SK-MEL-5 (cell line): ENCODE measurements around the gene NHERF2. TPM values are rescaled to one million over a fixed set of nuclear protein-coding genes. Genes with fewer than 3 reads are reported as not detected.

Experiments
- DNase-seq: peaks from one replicate; pipeline ENCODE4 v3.0.0-alpha.2; 2016; ENCODE audit warnings: low read depth, low spot score
- in situ Hi-C: cut with HindIII; loops from 2 replicates; pipeline ENCODE4 v1.10.0; 2016; ENCODE audit warnings: low sequenced_read_pairs, high pct_unique_total_duplicates, low pct_unique_long_range_greater_than_20kb
- total RNA-seq: library from RNA; depleted of rRNA; stranded (reverse); fragments of >200 nt; shearing (Covaris generic); gene quantifications from 2 replicates; pipeline ENCODE4 v1.2.3, GENCODE V29; 2014

NHERF2 gene
- total RNA-seq, 1 experiment from 2014 or later = 9.3 TPM

DNA sequence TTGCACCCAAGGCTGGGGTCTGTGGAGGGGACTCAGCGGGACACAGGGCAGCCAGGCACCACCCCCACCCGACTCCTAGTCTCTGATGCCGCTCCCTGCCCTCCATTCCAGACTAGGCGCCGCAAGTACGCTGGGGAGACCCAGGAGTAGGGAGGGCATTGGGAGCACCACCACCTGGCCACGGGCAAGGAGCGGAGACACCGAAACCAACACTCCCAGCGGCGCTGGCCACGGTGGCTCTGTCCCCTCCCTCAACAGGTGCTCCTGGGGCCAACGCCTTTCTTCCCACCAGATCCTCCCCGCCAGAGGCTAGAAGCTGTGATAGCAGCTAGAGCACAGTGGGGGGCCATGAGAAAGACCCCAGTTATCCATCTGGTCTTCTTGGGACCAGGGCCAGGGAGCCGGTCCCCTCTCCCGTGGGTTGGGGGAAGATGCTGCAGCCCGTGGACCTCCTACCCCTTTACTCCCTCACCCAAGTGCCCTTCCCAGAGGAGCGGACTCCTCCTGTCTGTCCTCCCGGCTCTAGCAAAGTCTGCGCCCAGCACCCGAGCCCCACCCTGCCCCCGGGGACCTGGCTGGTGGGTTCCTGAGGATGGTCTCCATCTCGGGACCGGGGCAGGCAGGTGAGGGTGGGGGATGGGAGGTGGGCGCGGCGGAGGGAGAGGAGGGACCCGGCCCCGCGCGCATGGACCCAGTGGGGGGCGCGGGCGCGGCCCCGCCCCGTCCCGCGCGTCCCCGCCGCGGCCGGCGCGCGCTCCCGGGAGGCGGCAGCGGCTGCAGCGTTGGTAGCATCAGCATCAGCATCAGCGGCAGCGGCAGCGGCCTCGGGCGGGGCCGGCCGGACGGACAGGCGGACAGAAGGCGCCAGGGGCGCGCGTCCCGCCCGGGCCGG, 37.2 kb upstream of the NHERF2 start, which contains the start of gene SYNGR3:
Gene SYNGR3, plus strand, starts transcription at position 762 of the 892 bp plus-strand sequence. CDS start 133 bp downstream, outside the sequence.
- in situ Hi-C loops = no loop called here
- no peak for DNase-seq

DNA sequence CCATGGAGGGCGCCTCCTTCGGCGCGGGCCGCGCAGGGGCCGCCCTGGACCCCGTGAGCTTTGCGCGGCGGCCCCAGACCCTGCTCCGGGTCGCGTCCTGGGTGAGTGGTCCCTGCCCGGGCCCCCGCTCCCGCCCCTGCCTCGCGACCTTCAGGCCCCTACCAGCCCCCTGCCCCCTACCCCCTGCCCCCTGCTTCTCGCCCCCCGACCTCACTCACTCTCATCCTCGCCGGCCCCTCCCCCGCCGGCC, 36.7 kb upstream of the NHERF2 start:
- in situ Hi-C loops = no loop called here
- DNase-seq = no peak

DNA sequence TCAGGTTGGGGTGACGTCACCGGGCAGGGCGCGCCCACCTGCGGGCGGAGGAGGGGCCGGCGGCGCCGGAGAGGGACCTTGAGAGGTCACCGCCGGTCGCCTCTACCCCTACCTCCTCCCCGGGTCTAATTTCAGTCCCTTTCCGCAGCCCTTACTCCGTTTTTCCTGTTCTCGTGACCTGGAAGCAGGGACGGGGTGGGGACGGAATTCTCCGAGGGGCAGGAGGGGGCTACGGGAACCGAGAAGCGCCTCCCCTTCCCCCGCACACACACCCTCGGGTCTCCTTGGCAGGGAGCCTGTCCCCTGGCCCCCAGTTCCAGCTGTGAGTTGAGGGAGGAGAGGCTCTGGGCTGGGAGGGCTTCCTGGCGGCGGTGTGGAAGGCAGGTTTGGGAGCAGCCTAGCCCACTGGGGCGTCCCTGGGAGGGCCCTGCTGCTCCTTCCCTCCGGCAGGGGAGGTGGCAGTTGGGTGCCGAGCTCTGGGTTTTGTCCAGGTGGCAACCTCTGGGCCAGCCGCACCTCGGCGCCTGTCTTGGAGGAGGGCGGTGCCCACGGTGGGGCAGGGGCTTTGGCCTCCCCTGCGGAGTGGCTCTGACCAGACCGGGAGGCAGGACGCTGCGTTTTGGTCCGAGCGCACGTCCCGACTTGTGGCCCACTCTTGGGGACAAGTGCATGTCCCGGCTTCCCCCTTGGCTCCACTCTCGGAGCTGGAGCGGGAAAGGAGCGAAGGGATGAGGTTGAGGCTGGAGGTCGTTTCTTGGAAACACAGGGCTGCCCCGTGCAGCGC, 36.2 kb upstream of the NHERF2 start:
- in situ Hi-C loops = no loop called here
- no peak for DNase-seq

DNA sequence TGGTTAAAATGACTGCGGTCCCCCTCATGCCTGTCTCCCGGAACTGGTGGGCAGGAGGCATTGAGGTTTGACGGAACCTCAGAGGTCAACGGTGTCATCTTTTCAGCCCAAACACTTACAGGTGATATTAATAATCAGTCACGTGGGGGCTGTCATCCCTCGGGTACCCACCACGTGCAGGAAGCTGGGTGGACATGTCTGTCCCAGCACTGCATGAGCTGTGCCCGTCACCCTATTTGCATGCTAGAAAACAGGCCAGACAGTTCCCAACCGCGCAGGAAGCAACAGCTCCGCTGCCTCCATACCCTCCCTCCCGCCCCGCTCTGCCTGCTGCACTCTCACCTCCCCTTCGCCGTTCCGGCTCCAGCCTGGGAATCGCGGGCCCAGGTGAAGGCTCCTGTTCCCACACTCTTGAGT, 35.6 kb upstream of the NHERF2 start:
- in situ Hi-C loops = no loop called here
- no peak for DNase-seq

DNA sequence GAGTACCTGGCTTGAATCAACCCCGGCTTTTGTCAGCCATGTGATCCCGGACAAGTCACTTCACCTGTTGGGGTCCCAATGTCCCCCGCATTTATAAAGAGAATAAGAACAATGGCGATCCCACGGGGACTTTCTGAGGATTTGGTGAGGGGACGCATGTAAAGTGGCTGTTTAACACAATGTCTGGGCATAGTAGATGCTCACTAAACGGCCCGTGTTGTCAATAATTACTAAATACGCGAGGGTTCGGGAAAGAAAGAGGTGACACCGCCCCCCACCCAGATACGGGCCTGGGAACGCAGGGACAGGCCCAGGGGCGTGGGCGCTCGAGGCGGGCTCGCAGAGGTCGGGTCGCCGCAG, 35.1 kb upstream of the NHERF2 start:
- no peak for DNase-seq
- in situ Hi-C loops = no loop called here

DNA sequence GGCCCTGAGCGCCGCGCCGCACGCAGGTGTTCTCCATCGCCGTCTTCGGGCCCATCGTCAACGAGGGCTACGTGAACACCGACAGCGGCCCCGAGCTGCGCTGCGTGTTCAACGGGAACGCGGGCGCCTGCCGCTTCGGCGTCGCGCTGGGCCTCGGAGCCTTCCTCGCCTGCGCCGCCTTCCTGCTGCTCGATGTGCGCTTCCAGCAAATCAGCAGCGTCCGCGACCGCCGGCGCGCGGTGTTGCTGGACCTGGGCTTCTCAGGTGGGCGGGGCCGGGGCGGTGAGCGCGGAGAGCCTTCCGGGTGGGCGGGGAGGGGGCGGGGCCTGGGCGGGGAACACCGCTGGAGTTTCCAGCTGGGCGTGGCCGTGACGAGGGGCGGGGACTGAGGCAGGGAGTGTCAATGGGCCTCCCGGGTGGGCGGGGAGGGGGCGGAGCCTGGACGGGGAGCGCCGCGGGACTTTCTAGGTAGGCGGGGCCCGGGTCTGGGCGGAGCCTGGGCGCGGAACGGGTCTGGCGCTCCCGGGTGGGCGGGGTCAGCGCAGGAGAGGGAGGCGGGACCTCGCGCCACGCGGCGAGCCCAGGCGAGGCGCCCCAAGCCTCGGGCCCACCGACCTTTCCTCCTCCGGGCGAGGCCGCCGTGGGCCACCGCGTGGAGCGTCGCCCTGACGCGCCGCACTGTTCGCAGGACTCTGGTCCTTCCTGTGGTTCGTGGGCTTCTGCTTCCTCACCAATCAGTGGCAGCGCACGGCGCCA, 34.6 kb upstream of the NHERF2 start:
- DNase-seq = peak; percentile 73
- in situ Hi-C loops = no loop called here

DNA sequence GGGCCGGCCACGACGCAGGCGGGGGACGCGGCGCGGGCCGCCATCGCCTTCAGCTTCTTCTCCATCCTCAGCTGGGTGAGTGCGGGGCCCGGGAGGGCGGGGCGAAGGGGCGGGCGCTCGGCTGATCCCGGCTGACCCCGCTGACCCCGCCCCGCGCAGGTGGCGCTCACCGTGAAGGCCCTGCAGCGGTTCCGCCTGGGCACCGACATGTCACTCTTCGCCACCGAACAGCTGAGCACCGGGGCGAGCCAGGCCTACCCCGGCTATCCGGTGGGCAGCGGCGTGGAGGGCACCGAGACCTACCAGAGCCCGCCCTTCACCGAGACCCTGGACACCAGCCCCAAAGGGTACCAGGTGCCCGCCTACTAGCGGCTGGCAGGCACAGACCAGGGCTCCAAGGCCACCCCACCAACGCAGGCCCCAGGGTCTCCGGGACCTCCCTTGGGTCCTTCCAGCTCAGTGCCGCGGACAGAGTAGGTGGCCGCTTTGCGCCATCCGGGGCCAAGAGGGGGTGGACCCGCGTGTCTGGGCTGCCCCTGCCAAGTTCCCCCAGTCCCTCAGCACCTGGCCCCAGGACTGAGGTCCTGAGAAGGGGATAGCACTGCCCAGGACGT, 33.9 kb upstream of the NHERF2 start:
- in situ Hi-C loops = no loop called here
- DNase-seq = no peak

DNA sequence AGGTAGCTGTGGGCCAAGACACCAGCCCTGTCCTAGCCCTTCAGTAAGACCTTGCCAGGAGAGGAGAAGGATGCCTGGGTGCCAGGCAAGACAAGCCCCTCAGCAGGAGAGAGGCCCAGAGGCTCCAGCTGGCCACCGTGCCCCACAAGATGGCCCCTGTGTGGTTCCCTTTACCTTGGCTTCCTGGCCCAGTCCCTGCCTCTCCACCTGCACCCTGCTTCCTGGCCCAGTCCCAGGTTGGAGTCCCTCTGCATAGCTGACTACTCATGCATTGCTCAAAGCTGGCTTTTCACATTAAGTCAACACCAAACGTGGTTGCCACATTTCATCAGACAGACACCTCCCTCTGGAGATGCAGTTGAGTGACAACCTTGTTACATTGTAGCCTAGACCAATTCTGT, 33.0 kb upstream of the NHERF2 start:
- in situ Hi-C loops = no loop called here
- DNase-seq = no peak

DNA sequence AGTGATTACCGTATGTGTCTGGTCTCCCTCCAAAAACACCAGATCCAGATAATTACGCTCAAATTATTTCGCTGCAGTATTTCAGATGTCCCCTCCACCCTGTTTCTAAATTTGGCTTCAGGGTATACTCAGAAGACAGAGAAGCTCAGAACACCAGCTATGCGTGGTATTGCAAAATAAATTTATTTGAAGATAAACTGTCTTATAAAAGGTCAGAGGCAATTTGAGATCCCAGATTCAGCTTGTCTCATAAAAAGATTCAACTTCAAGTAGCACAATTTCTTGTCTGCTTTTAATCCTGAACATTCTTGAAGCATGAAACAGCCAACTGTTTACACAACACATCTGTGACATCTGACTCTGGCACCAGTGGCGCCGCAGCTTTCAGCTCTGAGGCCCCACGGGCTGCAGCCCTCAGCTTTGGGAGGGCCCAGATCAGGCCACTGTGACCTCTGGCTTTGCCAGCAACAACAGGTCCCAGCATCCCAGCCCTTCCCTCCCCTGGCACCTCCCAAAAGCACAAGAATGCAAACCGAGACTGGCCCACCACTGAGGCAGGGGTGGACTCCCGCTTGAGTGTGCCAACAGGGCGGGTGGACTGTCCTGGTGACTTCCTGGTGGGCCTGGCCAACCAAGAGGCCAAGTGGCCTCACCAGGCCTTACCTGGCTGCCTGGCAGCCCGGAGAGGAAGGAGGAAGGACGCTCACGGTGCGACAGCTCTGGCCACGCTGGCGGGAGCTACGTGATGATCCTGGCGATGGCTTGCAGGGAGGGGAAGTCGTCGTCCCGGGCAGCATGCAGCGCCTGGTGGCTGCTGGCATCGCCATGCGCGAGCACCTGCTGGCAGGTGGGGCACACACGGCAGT, 29.0 kb upstream of the NHERF2 start:
- no peak for DNase-seq
- in situ Hi-C loops = no loop called here

DNA sequence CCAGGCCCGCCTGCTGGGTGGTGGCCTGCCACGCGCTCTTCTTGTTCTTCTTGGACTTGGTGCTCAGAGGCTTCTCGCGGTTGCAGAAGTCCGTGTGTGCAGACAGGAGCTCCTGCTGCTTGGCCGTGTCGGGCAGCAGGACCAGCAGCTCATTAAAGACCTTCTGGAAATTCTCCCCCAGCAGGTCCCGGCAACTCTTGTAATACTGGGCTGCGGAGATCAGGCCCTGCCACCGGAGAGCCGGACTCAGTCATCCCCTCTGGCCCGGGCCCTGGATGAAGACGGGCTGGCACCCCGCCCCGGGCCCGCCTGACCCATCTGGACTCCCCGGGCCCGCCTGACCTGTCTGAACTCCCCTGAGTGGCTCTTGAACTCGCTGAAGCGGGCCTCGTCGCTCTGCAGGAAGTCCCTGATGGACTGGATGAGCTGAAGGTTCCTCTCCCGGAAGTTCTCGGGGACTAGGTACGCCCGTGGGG, 28.3 kb upstream of the NHERF2 start:
- in situ Hi-C loops = no loop called here
- DNase-seq = no peak

DNA sequence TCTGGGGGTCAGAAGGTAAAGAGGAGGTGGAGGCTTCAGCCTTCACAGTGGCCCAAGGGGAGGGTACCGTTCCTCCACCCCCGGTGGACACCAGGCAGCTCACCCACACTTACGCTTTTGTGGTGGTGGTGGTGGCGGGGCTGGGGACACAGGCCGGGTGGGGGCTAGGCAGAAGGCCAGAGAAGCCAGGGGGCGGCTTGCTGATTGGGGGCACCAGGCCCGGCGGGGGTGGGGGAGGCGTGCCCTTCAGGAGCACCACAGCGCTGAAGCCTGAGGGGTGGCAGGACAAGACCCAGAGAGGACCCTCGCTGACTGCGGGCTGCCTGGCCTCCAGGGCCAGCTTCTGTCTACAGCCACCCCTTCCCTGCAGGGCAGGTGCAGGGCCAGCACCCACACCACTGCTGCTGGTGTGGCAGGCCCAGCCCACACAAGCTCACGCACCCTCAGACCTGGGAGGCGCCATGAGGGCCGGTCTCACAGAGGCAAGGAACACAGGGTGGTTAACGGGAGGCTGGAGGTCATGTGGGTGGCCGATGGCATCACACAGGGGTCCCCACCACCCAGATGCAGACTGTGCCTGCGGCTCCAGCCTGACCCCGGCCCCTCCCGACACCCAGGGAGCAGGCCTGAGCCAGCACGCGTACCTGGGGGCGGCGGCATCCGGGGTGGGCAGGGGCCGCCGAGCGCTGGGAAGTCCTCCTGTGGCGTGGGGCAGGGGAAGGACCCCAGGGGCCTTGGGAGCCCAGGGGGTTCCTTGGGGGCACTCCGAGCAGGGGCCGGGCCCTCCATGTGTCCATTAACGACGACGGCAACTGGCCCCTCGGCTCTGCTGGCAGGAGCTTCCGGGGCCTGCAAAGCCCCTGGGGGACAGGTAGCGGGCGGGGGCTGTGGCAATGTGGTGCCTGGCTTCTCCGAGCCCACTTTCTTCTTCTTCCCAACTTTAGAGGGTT, 27.6 kb upstream of the NHERF2 start:
- in situ Hi-C loops = no loop called here
- no peak for DNase-seq

DNA sequence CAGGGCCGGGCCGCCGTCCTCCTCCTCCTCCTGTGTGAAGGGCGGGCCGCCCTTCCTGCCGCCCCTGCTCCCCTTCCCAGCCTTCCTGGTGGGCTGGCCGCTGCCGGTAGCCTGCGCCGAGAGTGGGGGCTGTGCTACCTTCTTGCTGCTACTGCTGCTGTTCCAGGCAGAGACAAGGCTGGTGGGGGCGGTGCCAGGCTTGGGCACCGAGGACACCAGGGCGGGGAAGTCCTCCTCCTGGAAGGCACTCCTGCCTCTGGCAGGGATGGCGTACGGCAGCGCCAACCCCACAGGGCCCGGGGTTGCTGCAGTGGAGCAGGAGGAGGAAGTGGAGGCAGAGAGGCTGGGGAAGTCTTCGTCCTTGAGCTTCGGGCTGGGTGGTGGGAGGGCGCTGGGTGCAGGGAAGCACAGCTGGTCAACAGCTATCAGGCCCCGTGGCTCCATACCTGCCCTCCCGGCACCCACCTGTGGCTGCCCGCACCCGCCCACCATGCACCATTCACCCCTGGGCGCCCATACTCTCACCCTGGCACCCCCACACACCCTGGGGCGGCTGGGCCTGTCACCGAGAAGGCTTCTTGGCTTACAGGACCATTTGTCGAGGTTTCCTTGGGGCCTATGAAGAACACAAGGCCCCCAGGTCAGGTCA, 26.7 kb upstream of the NHERF2 start:
- DNase-seq = no peak
- in situ Hi-C loops = no loop called here

DNA sequence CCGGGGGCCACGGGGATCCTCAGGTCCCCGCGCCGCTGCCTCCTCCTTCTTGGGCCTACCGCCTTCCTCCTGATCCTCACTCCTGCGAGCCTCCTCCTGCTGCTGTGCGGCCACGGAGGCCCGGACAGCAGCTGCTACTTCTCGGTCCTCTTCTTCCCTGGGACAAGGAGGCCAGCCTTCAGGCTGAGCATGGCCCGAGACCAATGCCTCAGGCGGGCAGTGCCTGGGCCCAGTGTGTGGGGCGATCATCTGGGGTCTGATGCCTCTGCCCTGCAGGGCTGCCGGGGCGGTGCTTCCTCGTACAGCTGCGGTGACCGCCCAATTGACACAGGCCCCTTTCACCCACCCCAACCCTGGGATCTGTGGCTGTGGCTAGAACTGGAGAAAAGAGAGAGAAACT, 25.7 kb upstream of the NHERF2 start:
- in situ Hi-C loops = no loop called here
- DNase-seq = no peak

DNA sequence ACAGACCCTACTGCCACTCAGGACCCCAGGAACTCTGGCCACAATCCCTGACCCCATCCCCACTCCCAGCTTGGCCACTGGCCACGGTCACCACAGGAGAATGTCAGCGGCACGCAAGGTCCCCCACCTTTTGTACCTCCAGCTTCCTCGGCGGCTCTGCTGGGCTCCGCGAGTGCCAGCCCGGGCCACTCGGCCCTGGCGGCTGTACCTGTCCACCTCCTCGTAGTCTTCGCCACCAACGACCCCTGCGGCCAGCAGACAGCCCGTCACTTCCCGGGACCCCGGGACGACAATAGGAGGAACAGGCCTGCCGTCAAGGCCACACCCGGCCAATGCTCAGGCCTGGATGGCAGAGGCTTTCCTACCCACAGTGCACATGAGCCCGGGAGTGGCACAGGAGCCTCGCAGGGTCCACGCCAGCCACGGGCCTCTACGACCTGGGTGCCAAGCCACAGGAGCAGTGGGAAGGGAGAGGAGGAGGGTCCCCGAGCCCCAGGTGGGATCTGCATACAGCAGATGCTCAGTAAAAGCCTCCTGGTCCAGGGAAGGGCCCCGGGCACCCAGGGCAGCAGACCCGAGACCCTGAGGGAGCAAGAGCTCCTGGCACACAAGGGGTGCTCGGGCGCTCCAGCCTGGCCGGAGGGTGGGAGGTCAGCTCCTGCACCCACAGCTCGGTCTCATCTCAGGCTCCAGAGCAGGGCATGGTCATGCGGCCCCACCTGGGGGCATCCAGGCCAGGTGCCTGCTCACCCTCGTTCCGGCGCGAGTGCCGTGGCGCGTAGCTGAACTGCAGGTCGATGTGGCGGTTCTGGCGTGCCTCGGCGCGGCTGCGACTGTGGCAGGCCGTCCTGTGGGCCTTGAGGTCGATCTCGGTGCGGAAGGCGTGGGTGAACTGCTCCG, 25.0 kb upstream of the NHERF2 start:
- in situ Hi-C loops = no loop called here
- no peak for DNase-seq
